ENCODE measurements around the gene EEF1AKMT3. TPM values are rescaled to one million over a fixed set of nuclear protein-coding genes. Genes with fewer than 3 reads are reported as not detected.

The EEF1AKMT3 gene
- total RNA-seq, 2 experiments from 2014 or later = 3.7 to 3.9 TPM

DNA sequence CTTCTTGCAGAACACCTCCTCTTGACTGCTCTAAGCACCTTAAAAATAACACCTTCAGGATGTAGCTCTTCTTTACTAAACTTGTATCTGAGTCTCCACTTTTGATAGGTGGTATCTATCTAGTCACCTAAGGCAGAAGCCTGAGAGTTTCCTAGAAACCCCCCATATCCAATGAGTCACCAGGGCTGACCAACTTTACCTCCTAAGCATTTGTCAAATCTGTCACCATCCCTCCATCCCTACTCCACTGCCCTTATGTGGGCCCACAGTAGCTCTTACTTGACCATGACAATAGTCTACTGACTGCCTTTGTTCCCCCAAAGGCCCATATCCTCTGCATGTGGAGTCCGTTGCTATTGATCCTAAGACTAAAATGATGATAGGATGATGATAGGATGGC is 30.2 kb downstream of the EEF1AKMT3 start:
- DNase-seq = no peak
- Mint-ChIP-seq H3K4me1 (peaks cover 3% of the 10 kb centered on the region), H3K27me3 (no peaks in the 10 kb centered on the region), H3K27ac (no peak overlapping the region), H3K9me3 (no peaks in the 10 kb centered on the region), H3K4me3 (no peak overlapping the region), H3K36me3 (peaks cover 2% of the 10 kb centered on the region)

DNA sequence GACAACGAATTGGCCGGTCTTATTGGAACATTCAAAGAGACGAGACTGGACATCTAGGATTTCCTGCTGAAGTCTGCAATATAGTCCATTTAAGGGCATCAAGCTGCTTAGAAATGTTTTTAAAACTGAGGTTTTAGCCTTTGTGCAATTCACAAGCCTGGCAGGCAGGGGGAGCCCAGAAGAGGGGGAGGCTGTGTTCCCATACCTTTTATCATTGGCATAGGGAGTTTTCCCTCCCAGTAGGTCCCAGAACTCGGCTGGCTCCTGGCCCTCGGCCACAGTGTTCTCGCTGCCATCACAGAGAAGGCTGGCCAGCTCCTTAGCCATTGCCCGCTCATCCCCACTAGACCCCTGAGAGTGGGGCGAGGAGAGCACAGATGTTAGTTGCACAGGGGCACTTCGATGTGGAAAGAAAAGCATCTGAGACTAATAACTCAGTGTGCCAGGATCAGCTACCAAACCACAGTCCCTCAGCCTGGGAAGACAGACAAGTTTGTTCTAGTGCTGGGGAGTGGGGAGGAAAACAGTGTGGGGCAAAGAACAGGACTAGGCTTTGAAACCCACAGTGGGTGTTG is 31.0 kb downstream of the EEF1AKMT3 start:
- peaks cover 3% of the 10 kb centered on the region for H3K4me1 Mint-ChIP-seq
- peak; percentile 19 for DNase-seq
- no peak overlapping the region for H3K27ac Mint-ChIP-seq
- no peaks in the 10 kb centered on the region for H3K9me3 Mint-ChIP-seq
- H3K4me3 Mint-ChIP-seq = no peak overlapping the region
- H3K27me3 Mint-ChIP-seq = no peaks in the 10 kb centered on the region
- peaks cover 2% of the 10 kb centered on the region for H3K36me3 Mint-ChIP-seq

DNA sequence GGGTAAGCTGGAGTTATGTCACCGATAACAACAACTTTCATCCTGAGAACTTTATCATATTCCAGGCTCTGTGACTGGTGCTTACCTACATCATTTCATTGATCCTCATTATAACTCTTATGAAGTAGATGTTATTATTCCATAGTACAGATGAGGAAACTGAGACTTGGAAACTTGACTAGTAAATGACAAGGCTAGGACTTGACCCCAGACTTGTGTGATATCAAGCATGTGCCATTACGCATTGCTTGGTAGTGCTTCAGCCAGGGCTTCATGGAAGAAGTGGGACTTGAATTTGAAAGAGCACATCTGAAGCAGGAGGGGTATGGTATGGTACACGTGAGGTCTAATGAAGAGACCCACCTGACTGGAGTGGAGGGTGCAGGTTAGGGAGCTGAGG is 34.3 kb downstream of the EEF1AKMT3 start:
- Mint-ChIP-seq H3K27ac (no peak overlapping the region), H3K9me3 (no peaks in the 10 kb centered on the region), H3K27me3 (no peaks in the 10 kb centered on the region), H3K36me3 (no peaks in the 10 kb centered on the region), H3K4me3 (no peak overlapping the region), H3K4me1 (peaks cover 3% of the 10 kb centered on the region)
- no peak for DNase-seq

DNA sequence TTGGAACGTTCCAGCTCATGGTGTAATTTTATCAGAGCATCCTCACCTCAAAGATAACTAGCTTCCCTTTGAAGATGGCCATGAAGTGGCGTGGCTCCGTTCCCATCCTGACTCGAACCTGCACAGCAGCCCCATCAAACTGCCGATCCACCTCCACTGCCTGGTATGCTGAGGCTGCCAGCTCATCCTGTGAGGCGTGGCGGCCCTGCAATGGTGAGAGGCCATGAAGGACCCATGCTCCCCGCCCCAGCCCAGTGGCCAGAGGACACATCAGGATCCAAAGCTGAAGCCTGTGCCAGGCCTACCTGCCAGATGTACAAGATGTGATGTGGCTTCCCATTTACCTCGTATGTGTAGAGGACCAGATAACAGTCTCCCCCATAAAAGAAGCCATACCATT is 34.9 kb downstream of the EEF1AKMT3 start:
- no peak for DNase-seq
- Mint-ChIP-seq H3K4me3 (no peak overlapping the region), H3K27ac (no peak overlapping the region), H3K9me3 (no peaks in the 10 kb centered on the region), H3K36me3 (no peaks in the 10 kb centered on the region), H3K27me3 (no peaks in the 10 kb centered on the region), H3K4me1 (peaks cover 3% of the 10 kb centered on the region)

DNA sequence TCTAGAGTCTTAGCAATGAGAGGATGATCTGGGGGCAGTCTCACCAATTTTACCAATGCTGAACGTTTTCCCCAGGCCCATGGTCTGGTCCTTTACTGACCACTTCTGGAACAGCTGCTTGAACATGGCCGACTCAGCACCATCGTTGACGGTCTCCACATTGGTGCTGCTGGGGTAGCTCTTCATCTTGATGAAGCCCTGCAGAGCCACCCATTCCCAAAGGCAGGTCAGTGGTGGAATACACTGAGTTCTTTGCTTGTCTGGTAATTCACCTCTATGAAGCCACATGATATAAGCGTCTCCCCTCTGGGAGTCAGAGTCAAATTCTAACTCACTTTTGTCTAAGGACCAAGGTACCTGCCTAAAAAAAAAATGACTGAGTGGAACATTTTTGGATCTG is 35.9 kb downstream of the EEF1AKMT3 start:
- DNase-seq = no peak
- H3K27me3 Mint-ChIP-seq = no peaks in the 10 kb centered on the region
- H3K4me1 Mint-ChIP-seq = no peaks in the 10 kb centered on the region
- H3K9me3 Mint-ChIP-seq = no peaks in the 10 kb centered on the region
- H3K27ac Mint-ChIP-seq = no peak overlapping the region
- no peak overlapping the region for H3K4me3 Mint-ChIP-seq
- H3K36me3 Mint-ChIP-seq = no peaks in the 10 kb centered on the region

DNA sequence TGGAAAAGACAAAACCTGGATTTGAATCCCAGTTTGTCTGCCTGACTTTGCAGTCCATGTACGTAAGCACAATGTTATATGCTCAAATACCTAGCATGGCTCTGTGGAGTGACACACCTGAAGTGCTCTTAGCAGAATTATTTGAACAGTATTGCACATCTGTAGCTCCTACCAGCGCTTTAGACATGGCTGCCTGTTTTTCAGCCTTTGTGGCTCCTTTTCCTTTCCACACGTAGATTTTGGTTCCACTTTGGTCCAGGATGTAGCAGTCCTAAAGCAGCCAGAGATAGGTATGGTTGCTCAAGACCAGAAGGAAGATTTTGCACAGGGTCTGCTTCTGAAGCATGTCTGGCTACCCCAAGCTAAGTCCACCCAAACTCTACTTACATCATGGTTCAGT is 37.0 kb downstream of the EEF1AKMT3 start:
- H3K4me3 Mint-ChIP-seq = no peak overlapping the region
- H3K27ac Mint-ChIP-seq = no peak overlapping the region
- no peaks in the 10 kb centered on the region for H3K9me3 Mint-ChIP-seq
- H3K36me3 Mint-ChIP-seq = no peaks in the 10 kb centered on the region
- H3K4me1 Mint-ChIP-seq = no peaks in the 10 kb centered on the region
- DNase-seq = no peak
- no peaks in the 10 kb centered on the region for H3K27me3 Mint-ChIP-seq

DNA sequence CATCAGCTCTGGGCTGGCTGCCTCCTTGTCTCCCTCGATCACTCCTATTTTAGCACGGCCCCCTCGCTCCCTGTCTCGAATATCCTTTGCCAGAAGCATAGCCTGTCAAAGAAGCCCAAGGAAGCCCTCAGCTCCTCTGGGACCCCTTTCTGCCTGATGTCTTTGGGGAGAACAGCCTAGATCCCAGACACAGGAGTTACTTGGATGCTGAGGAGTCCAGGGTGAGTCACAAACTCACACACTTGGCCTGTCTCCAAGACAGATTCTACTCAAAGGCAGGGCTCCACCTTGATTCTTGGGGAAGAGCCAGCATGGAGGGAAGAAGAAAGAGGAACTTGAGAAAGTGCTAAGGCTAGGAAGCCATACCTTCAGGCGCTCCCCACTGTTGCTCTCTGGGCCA is 38.0 kb downstream of the EEF1AKMT3 start:
- Mint-ChIP-seq H3K36me3 (no peaks in the 10 kb centered on the region), H3K27ac (no peak overlapping the region), H3K4me3 (no peak overlapping the region)

DNA sequence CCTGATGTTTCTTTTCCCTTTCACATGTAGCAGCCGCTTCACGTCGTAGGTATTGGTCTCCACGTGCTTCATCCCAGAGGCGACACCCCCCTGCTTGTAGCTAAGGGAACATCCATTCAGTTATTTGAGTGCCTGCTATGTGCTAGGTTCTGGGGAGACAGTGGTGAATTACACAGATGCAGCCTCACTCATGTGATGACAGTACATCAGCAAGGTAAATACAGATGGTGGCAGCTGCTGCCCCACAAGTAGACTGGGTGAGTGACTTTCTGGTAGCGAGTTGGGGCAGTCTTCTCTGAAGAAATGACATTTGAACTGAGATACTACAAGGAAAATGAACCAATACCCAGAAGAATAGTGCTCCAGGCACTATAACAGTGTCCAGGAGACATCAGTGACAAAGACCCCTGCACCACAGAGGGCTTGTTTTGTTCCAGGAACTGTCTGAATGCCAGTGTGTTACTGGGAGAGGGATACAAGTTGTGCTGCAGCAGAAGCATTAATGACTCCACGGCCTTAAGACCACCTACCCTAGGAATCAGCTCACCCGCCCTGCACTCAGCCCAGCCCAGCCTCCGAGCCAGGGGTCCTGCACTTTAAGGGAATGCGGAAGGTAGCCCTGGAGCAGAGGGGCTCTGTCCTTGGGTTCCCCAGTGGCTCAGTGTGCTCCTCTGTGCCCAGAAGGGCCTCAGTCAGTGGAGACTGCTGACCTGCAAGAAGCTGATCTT is 38.8 kb downstream of the EEF1AKMT3 start:
- Mint-ChIP-seq H3K4me3 (no peak overlapping the region), H3K9me3 (no peaks in the 10 kb centered on the region), H3K27ac (no peak overlapping the region), H3K36me3 (no peaks in the 10 kb centered on the region), H3K4me1 (no peaks in the 10 kb centered on the region), H3K27me3 (no peaks in the 10 kb centered on the region)
- no peak for DNase-seq

More for the DNA sequence above, 38.0 kb downstream of the EEF1AKMT3 start:
- Mint-ChIP-seq H3K4me1 (no peaks in the 10 kb centered on the region), H3K27me3 (no peaks in the 10 kb centered on the region), H3K9me3 (no peaks in the 10 kb centered on the region)
- DNase-seq = no peak

DNA sequence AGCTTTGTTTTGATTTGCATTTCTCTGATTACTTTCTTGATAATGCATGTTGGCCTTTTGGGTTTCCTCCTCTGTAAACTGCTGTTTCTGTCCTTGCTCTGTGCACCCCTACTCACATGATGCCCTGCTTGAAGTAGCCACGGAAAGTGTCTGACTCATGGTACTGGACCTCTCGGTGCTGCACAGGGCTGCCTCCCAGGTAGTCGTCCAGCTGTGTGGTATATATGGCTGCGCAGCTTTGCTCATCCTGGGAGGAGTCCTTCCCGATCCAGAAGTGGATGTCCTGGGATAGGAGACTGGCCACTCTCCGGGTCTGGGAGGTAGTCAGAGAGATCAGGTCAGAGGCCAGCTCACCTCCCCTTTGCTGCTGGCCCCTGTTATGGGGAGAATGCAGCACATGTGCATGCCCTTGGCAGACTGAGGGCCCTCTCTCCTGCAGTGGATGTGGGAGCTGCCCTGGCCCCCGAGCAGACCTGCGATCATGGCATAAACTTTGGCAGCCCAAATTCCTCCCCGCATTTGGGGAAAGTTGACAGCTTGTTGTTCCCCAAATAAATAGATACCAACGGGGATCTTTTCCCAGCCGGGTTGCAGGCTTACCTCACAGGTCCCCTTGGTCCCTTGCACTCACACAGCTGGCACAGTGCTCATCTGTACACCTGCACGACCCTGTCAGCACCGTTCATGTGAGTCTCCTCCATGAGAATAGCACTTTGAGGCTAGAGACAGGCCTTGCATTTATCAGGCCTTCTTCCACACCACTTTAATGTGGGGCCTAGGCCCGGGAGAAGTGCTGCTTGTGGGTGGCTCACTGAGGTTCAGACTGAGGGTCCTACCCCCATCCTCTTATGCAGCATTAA is 40.9 kb downstream of the EEF1AKMT3 start:
- no peaks in the 10 kb centered on the region for H3K9me3 Mint-ChIP-seq
- DNase-seq = no peak
- H3K4me1 Mint-ChIP-seq = no peaks in the 10 kb centered on the region
- H3K36me3 Mint-ChIP-seq = no peaks in the 10 kb centered on the region
- no peaks in the 10 kb centered on the region for H3K27me3 Mint-ChIP-seq
- no peak overlapping the region for H3K4me3 Mint-ChIP-seq
- no peak overlapping the region for H3K27ac Mint-ChIP-seq

DNA sequence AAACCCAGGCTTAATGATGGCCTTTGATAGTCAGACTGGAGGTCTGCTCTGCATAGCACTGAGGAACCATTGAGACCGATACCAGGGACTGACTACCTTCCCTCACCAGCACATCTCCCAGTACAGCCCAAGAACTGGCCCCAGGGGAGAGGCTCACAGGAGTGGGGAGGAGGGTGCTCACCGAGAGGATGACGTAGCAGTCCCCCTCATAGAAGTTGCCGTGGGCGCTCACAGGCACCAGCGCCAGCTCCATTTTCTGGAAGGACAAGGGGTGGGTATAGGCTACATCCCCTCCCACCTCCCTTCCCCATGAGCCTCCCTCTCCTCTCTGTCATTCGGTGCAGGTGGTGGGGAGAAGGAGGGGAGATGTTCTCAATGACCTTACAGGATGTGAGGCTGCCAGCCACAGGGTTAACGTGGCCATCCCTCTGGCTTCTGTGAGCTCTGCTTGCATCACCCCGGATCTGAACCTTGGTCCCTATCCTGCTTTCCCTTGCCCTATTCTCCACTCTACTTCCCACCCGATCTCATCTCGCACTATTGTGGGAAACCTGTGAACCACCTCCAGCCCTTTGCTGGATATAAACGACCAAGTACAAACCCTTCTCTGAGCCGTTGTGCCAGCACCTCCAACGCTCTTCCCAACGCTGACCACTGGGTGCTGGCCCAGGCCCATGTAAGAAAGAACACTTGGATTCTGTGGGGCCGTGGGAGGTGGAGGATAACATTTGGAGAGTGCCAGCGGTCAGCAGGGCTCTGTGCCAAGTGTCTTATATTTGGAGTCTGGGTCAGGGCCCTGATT is 41.8 kb downstream of the EEF1AKMT3 start:
- H3K9me3 Mint-ChIP-seq = no peaks in the 10 kb centered on the region
- H3K36me3 Mint-ChIP-seq = peaks cover 3% of the 10 kb centered on the region
- H3K27me3 Mint-ChIP-seq = no peaks in the 10 kb centered on the region
- H3K4me1 Mint-ChIP-seq = no peaks in the 10 kb centered on the region
- no peak overlapping the region for H3K27ac Mint-ChIP-seq
- no peak for DNase-seq
- no peak overlapping the region for H3K4me3 Mint-ChIP-seq

DNA sequence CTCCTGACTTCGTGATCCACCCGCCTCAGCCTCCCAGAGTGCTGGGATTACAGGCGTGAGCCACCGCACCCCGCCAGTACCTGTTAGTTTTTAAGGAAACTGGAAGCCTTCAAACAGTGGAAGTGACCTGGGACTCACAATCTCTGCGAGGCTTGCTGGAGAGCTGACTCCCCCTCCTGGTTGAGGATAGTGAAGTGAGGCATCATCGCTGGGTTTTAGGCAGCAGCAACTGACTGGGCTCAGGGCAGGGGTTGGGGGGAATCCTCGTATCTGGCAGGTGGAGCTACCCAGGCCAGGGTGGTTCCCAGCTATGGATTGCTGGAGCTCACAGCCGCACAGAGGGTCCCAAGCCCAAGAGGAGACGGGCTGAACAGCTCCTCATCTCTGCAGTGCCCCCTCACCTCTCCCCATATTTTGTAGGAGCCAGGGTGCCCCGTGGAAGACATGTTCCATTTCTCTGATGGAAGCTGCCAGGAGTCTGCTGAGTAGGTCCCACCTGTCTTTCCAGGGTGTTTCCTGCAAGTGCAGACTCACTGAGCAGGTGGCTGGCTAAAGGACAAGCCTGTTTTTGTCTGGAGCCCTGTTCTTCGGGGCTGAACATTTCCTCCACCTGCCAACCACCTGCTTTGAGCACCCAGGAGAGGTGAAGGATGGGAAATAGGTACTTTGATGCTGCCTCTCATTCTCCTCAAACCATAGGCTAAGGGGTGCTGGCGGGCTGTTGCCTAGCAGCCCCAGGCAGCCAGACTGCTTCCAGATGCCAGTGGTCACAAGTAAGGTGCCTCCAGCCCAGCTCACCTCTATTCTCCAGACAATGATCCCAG is 43.0 kb downstream of the EEF1AKMT3 start:
- Mint-ChIP-seq H3K9me3 (no peaks in the 10 kb centered on the region), H3K4me3 (no peak overlapping the region), H3K4me1 (no peaks in the 10 kb centered on the region), H3K27ac (no peak overlapping the region), H3K27me3 (no peaks in the 10 kb centered on the region), H3K36me3 (peaks cover 4% of the 10 kb centered on the region)
- DNase-seq = no peak

DNA sequence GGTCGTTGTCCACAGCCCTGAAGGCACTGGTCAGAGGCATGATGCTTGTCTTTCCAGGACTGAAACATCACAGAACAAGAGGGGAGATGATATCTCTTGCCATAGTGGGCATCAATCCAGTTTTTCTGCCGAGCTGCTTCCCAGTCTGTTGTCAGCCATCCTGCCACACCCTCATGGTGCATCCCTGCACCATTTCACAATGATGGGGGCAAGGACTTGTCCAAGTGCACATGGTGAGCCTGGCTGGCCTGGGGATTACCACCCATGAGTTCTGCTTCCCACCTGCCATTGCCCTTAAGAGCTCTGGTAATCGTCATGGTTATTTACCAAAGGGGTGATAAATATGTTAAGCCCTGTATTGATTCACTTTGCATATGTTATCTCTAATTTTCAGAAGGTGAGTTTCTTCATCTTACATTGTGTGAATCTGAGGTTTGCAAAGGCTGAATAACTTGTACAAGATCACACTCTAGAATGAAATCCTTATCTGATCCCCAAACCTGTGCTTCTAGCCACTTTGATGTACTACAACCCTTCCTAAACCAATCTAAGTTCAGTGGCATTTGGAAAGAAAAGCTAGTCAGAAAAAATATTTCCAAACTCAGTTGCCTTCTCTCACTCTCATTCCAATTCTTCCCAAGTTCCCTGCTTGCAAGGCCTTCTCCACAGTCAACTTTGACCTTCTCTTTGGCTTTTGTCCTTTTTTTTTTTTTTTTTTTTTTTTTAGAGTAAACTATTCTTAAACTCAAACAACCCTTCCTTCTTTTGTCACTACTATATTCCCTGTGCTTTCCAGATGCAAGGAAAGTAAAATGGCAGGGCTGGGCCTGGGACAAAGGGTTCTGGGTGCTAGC is 43.8 kb downstream of the EEF1AKMT3 start:
- Mint-ChIP-seq H3K36me3 (peaks cover 4% of the 10 kb centered on the region), H3K9me3 (no peaks in the 10 kb centered on the region), H3K27me3 (no peaks in the 10 kb centered on the region), H3K4me3 (no peak overlapping the region), H3K4me1 (peaks cover 1% of the 10 kb centered on the region), H3K27ac (no peak overlapping the region)
- DNase-seq = no peak

DNA sequence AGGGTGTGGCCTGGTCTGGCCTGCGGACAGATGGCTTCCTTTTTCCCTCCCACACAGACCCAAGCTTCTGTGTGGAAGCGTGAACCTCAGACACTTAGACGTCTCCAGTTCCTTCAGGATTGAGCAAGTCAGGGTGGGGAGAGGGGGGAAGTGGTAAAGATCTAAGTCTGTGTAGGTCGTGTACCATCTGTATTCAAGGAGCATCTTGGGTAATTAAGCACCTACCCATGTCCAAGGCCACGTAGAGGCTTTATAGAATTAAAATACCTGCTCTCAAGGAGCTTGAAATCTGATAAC is 44.4 kb downstream of the EEF1AKMT3 start:
- H3K9me3 Mint-ChIP-seq = no peaks in the 10 kb centered on the region
- DNase-seq = no peak
- no peak overlapping the region for H3K4me3 Mint-ChIP-seq
- no peak overlapping the region for H3K27ac Mint-ChIP-seq
- H3K27me3 Mint-ChIP-seq = no peaks in the 10 kb centered on the region
- peaks cover 1% of the 10 kb centered on the region for H3K4me1 Mint-ChIP-seq
- peaks cover 4% of the 10 kb centered on the region for H3K36me3 Mint-ChIP-seq

Data from activated naive CD8-positive, alpha-beta T cell treated with anti-CD3 and anti-CD28 coated beads for 36 hours (primary cell).